Right kidney (tissue), 1 donor: ENCODE results near the gene RAB25.

ENCODE experiments used
- DNase-seq: peaks from one replicate; pipeline ENCODE4 v3.0.0-alpha.2; 2016

The RAB25 gene

GRCh38 chr1:156100205-156100995 lies 39.4 kb downstream of the RAB25 start:
- no peak for DNase-seq

GRCh38 chr1:156101880-156102279 lies 40.9 kb downstream of the RAB25 start:
- no peak for DNase-seq

GRCh38 chr1:156102633-156103511 lies 41.9 kb downstream of the RAB25 start:
- DNase-seq: peak; percentile 21

- DNase-seq: peak; percentile 11
Observed at GRCh38 chr1:156103521-156103947, 42.6 kb downstream of the RAB25 start.

- DNase-seq: peak; percentile 66
Observed at GRCh38 chr1:156104065-156104810, 43.3 kb downstream of the RAB25 start.

GRCh38 chr1:156104861-156105832 lies 44.2 kb downstream of the RAB25 start:
- DNase-seq: peak; percentile 19

GRCh38 chr1:156106624-156107488 lies 45.9 kb downstream of the RAB25 start:
- peak; percentile 46 for DNase-seq

- no peak for DNase-seq
Observed at GRCh38 chr1:156108057-156108456, 47.1 kb downstream of the RAB25 start.

- no peak for DNase-seq
Observed at GRCh38 chr1:156108664-156109241, 47.8 kb downstream of the RAB25 start.

- DNase-seq: no peak
Observed at GRCh38 chr1:156110252-156110651, 49.3 kb downstream of the RAB25 start.

- DNase-seq: no peak
Observed at GRCh38 chr1:156111355-156111962, 50.5 kb downstream of the RAB25 start.

GRCh38 chr1:156112276-156113137 lies 51.5 kb downstream of the RAB25 start:
- DNase-seq: no peak

- no peak for DNase-seq
Observed at GRCh38 chr1:156113282-156113950, 52.5 kb downstream of the RAB25 start.

GRCh38 chr1:156114101-156114918 lies 53.4 kb downstream of the RAB25 start, which contains the start of gene LMNA:
Gene LMNA, plus strand, starts transcription at chr1:156114711. Its CDS starts 208 bp downstream, at chr1:156114919.
- DNase-seq: peak; percentile 49

GRCh38 chr1:156114919-156115513 lies 54.1 kb downstream of the RAB25 start:
- peak; percentile 85 for DNase-seq
